HUES48 (cell line): ENCODE measurements around the gene TBC1D1.

ENCODE experiments used
- H3K27ac ChIP-seq: one replicate; pipeline ENCODE4 v1.7.0; 2013; ENCODE audit warnings: low read depth, low read length, inconsistent platforms
- H3K27me3 ChIP-seq: 2 replicates; pipeline ENCODE4 v1.6.1; 2013; ENCODE audit warnings: mild to moderate bottlenecking, low read length; ENCODE audit not compliant: control insufficient read depth, insufficient read depth
- H3K36me3 ChIP-seq: 2 replicates; pipeline ENCODE4 v1.6.1; 2013; ENCODE audit warnings: low read length; ENCODE audit not compliant: control insufficient read depth, insufficient read depth
- H3K4me1 ChIP-seq: 2 replicates; pipeline ENCODE4 v1.6.1; 2013; ENCODE audit warnings: mild to moderate bottlenecking, low read length; ENCODE audit not compliant: control insufficient read depth, insufficient read depth
- H3K4me3 ChIP-seq: 2 replicates; pipeline ENCODE4 v1.5.1; 2013; ENCODE audit warnings: mild to moderate bottlenecking, low read depth, low read length
- H3K9ac ChIP-seq: 2 replicates; pipeline ENCODE4 v1.6.1; 2013; ENCODE audit warnings: mild to moderate bottlenecking, low read depth, low read length, moderate library complexity
- H3K9me3 ChIP-seq: 2 replicates; pipeline ENCODE4 v1.6.1; 2013; ENCODE audit warnings: low read length; ENCODE audit not compliant: control insufficient read depth, insufficient read depth

Gene TBC1D1

GRCh38 chr4:37951461-37952352, 60.8 kb downstream of the TBC1D1 start:
- Histone ChIP-seq H3K9ac (no peak overlapping the region), H3K36me3 (no peaks in the 10 kb centered on the region), H3K4me1 (no peaks in the 10 kb centered on the region)

GRCh38 chr4:37953156-37953555, 62.3 kb downstream of the TBC1D1 start:
- Histone ChIP-seq H3K4me3 (no peak overlapping the region), H3K9me3 (no peaks in the 10 kb centered on the region), H3K4me1 (no peaks in the 10 kb centered on the region), H3K27ac (no peak overlapping the region), H3K9ac (no peak overlapping the region), H3K36me3 (no peaks in the 10 kb centered on the region), H3K27me3 (no peaks in the 10 kb centered on the region)

More at GRCh38 chr4:37951461-37952352, 60.8 kb downstream of the TBC1D1 start:
- Histone ChIP-seq H3K9me3 (no peaks in the 10 kb centered on the region), H3K27ac (no peak overlapping the region), H3K27me3 (no peaks in the 10 kb centered on the region), H3K4me3 (no peak overlapping the region)

- Histone ChIP-seq H3K9ac (no peak overlapping the region), H3K27ac (no peak overlapping the region), H3K27me3 (no peaks in the 10 kb centered on the region), H3K9me3 (no peaks in the 10 kb centered on the region), H3K36me3 (no peaks in the 10 kb centered on the region), H3K4me1 (no peaks in the 10 kb centered on the region), H3K4me3 (no peak overlapping the region)
These were observed 62.9 kb downstream of the TBC1D1 start for GRCh38 chr4:37953620-37954293.

GRCh38 chr4:37956941-37957340, 66.1 kb downstream of the TBC1D1 start:
- Histone ChIP-seq H3K4me1 (no peaks in the 10 kb centered on the region), H3K36me3 (no peaks in the 10 kb centered on the region), H3K27me3 (no peaks in the 10 kb centered on the region), H3K27ac (no peak overlapping the region), H3K4me3 (no peak overlapping the region), H3K9ac (no peak overlapping the region), H3K9me3 (no peaks in the 10 kb centered on the region)

GRCh38 chr4:37958932-37959331, 68.0 kb downstream of the TBC1D1 start:
- no peaks in the 10 kb centered on the region for H3K27me3 ChIP-seq
- H3K4me1 ChIP-seq: no peaks in the 10 kb centered on the region
- no peak overlapping the region for H3K4me3 ChIP-seq
- H3K9me3 ChIP-seq: no peaks in the 10 kb centered on the region
- H3K9ac ChIP-seq: no peak overlapping the region
- no peaks in the 10 kb centered on the region for H3K36me3 ChIP-seq
- H3K27ac ChIP-seq: no peak overlapping the region

- Histone ChIP-seq H3K36me3 (no peaks in the 10 kb centered on the region), H3K9me3 (no peaks in the 10 kb centered on the region), H3K27me3 (no peaks in the 10 kb centered on the region), H3K27ac (no peak within 1 kb of the TSS), H3K4me1 (no peaks in the 10 kb centered on the region), H3K4me3 (no peak within 1 kb of the TSS), H3K9ac (no peak within 1 kb of the TSS)
These were observed 69.2 kb downstream of the TBC1D1 start, which contains the start of gene PTTG2 for GRCh38 chr4:37960098-37960497. TSS of gene PTTG2 (plus strand) at chr4:37960398. CDS start at chr4:37960435, 37 bp downstream.

GRCh38 chr4:37960679-37961450, 70.0 kb downstream of the TBC1D1 start:
- Histone ChIP-seq H3K4me1 (no peaks in the 10 kb centered on the region), H3K4me3 (no peak overlapping the region), H3K27ac (no peak overlapping the region), H3K36me3 (no peaks in the 10 kb centered on the region), H3K9me3 (no peaks in the 10 kb centered on the region), H3K27me3 (no peaks in the 10 kb centered on the region), H3K9ac (no peak overlapping the region)

- H3K9ac ChIP-seq: no peak overlapping the region
- no peak overlapping the region for H3K27ac ChIP-seq
- H3K36me3 ChIP-seq: no peaks in the 10 kb centered on the region
- no peaks in the 10 kb centered on the region for H3K9me3 ChIP-seq
- no peaks in the 10 kb centered on the region for H3K4me1 ChIP-seq
- H3K27me3 ChIP-seq: no peaks in the 10 kb centered on the region
- H3K4me3 ChIP-seq: no peak overlapping the region
These were observed 74.0 kb downstream of the TBC1D1 start for GRCh38 chr4:37964734-37965457.

GRCh38 chr4:37966044-37966443, 75.2 kb downstream of the TBC1D1 start:
- Histone ChIP-seq H3K9ac (no peak overlapping the region), H3K9me3 (no peaks in the 10 kb centered on the region), H3K27me3 (no peaks in the 10 kb centered on the region), H3K4me1 (peaks cover 6% of the 10 kb centered on the region), H3K36me3 (no peaks in the 10 kb centered on the region), H3K27ac (no peak overlapping the region), H3K4me3 (no peak overlapping the region)

- Histone ChIP-seq H3K27ac (no peak overlapping the region), H3K4me3 (no peak overlapping the region), H3K9ac (no peak overlapping the region), H3K9me3 (no peaks in the 10 kb centered on the region), H3K36me3 (no peaks in the 10 kb centered on the region), H3K27me3 (no peaks in the 10 kb centered on the region), H3K4me1 (peaks cover 6% of the 10 kb centered on the region)
These were observed 76.9 kb downstream of the TBC1D1 start for GRCh38 chr4:37967736-37968135.
